Smooth muscle cell (in vitro differentiated cells): ENCODE results near the gene C11orf91. TPM values are rescaled to one million over a fixed set of nuclear protein-coding genes. Genes with fewer than 3 reads are reported as not detected.

Experiments used
- DNase-seq: peaks from one replicate; lab custom pipeline; 2025; ENCODE audit not compliant: unreplicated experiment; lab: John Stamatoyannopoulos, UW
- H2AFZ ChIP-seq: fragments of 200-600 bp; sonication (generic); 2 replicates; pipeline ENCODE4 v1.6.0; 2016; ENCODE audit warnings: antibody characterized with exemption, low read depth, mild to moderate bottlenecking
- H3F3A ChIP-seq: fragments of 200-600 bp; sonication (generic); 2 replicates; pipeline ENCODE4 v1.6.0; 2017; ENCODE audit warnings: antibody characterized with exemption, low read depth
- H3K27ac ChIP-seq: fragments of 200-600 bp; sonication (generic); 2 replicates; pipeline ENCODE4 v1.5.1; 2016; ENCODE audit warnings: low read depth, mild to moderate bottlenecking
- H3K27me3 ChIP-seq: fragments of 200-600 bp; sonication (generic); 2 replicates; pipeline ENCODE4 v1.6.1; 2016; ENCODE audit warnings: low read depth, mild to moderate bottlenecking
- H3K36me3 ChIP-seq: fragments of 200-600 bp; sonication (generic); 2 replicates; pipeline ENCODE4 v1.5.1; 2016; ENCODE audit warnings: low read depth
- H3K4me1 ChIP-seq: fragments of 200-600 bp; sonication (generic); 2 replicates; pipeline ENCODE4 v1.5.1; 2016; ENCODE audit warnings: low read depth
- H3K4me2 ChIP-seq: fragments of 200-600 bp; sonication (generic); 2 replicates; pipeline ENCODE4 v1.6.0; 2016; ENCODE audit warnings: mild to moderate bottlenecking
- H3K4me3 ChIP-seq: fragments of 200-600 bp; sonication (generic); 2 replicates; pipeline ENCODE4 v1.5.1; 2016; ENCODE audit warnings: mild to moderate bottlenecking
- H3K79me2 ChIP-seq: fragments of 200-600 bp; sonication (generic); 2 replicates; pipeline ENCODE4 v1.6.0; 2016; ENCODE audit warnings: low read depth, mild to moderate bottlenecking
- H3K9ac ChIP-seq: fragments of 200-600 bp; sonication (generic); 2 replicates; pipeline ENCODE4 v1.6.0; 2016; ENCODE audit warnings: low read depth
- H3K9me3 ChIP-seq: fragments of 200-600 bp; sonication (generic); replicated peaks from 2 replicates; pipeline ENCODE4 v1.5.1; 2016; ENCODE audit warnings: low read depth
- H4K20me1 ChIP-seq: fragments of 200-600 bp; sonication (generic); 2 replicates; pipeline ENCODE4 v1.6.0; 2016; ENCODE audit warnings: low read depth
- CTCF ChIP-seq: fragments of 200-600 bp; sonication (generic); IDR thresholded peaks from 2 replicates; pipeline ENCODE4 v1.5.1; 2017; ENCODE audit warnings: borderline replicate concordance, mild to moderate bottlenecking, antibody characterized with exemption; ENCODE audit not compliant: insufficient read depth, poor library complexity, severe bottlenecking
- WGBS: methylation state at CpG from one replicate; pipeline ENCODE4 v1.1.7; 2016; ENCODE audit warnings: low lambda C conversion rate; 5-methylcytosine and 5-hydroxymethylcytosine counted together
- polyA plus RNA-seq: library from polyadenylated mRNA; unstranded; fragments of >200 nt; fragmentation: Nextera tagmentation; extraction: Ambion mirVana; gene quantifications from 2 replicates; pipeline ENCODE4 v1.2.1, GENCODE V29; 2016
- total RNA-seq: library from RNA; depleted of rRNA; stranded (reverse); fragments of >200 nt; gene quantifications from 2 replicates; pipeline ENCODE4 v1.2.3, GENCODE V29; 2014

The C11orf91 gene
- total and polyA plus RNA-seq, 2 experiments from 2014 or later = 0.57 TPM; not detected in 1

- no peak for TF ChIP-seq CTCF
- no peak overlapping the region for H2AFZ ChIP-seq
- H3F3A ChIP-seq = no peaks in the 10 kb centered on the region
- H3K9me3 ChIP-seq = no peaks in the 10 kb centered on the region
- H4K20me1 ChIP-seq = no peaks in the 10 kb centered on the region
- 80% methylated on average over 5 of the region's 5 CpGs for WGBS
- DNase-seq = no peak
- H3K4me1 ChIP-seq = no peaks in the 10 kb centered on the region
- no peak overlapping the region for H3K4me3 ChIP-seq
- no peaks in the 10 kb centered on the region for H3K27me3 ChIP-seq
- no peaks in the 10 kb centered on the region for H3K79me2 ChIP-seq
- H3K9ac ChIP-seq = no peak overlapping the region
- H3K36me3 ChIP-seq = no peaks in the 10 kb centered on the region
- H3K27ac ChIP-seq = peak overlapping the region; percentile 65
- peak overlapping the region; percentile 31 for H3K4me2 ChIP-seq
Observed at GRCh38 chr11:33669598-33670249, 30.9 kb downstream of the C11orf91 start.

- no peak for TF ChIP-seq CTCF
- no peak overlapping the region for H3K4me3 ChIP-seq
- H3K4me2 ChIP-seq = no peak overlapping the region
- no peaks in the 10 kb centered on the region for H3K27me3 ChIP-seq
- H3K36me3 ChIP-seq = no peaks in the 10 kb centered on the region
- no peaks in the 10 kb centered on the region for H3K4me1 ChIP-seq
- no peak overlapping the region for H3K27ac ChIP-seq
- H2AFZ ChIP-seq = no peak overlapping the region
- H3F3A ChIP-seq = no peaks in the 10 kb centered on the region
- no peaks in the 10 kb centered on the region for H3K79me2 ChIP-seq
- no peaks in the 10 kb centered on the region for H4K20me1 ChIP-seq
- no peaks in the 10 kb centered on the region for H3K9me3 ChIP-seq
- no peak overlapping the region for H3K9ac ChIP-seq
- 99% methylated on average over 6 of the region's 6 CpGs for WGBS
- no peak for DNase-seq
Observed at GRCh38 chr11:33668951-33669596, 31.6 kb downstream of the C11orf91 start.

- Histone ChIP-seq H3K27ac (no peak overlapping the region), H4K20me1 (no peaks in the 10 kb centered on the region), H3K9ac (no peak overlapping the region), H3K4me1 (no peaks in the 10 kb centered on the region), H3K36me3 (no peaks in the 10 kb centered on the region), H3K9me3 (no peaks in the 10 kb centered on the region), H3K79me2 (no peaks in the 10 kb centered on the region), H2AFZ (no peak overlapping the region), H3K4me3 (no peak overlapping the region), H3F3A (no peaks in the 10 kb centered on the region), H3K4me2 (no peak overlapping the region), H3K27me3 (no peaks in the 10 kb centered on the region)
- DNase-seq = no peak
- 85% methylated on average over 6 of the region's 6 CpGs for WGBS
- TF ChIP-seq CTCF = no peak
Observed at GRCh38 chr11:33668468-33668825, 32.2 kb downstream of the C11orf91 start.
